ENCODE data around the gene ESD.

Gene ESD

GRCh38 chr13:46795321-46795720, 1.6 kb downstream of the ESD start:
- no peak for DNase-seq (ENCODE audit: extremely low read depth, insufficient read length)
- H3K4me3 ChIP-seq (replicated peaks; ENCODE audit: low read depth, low read length): no peak overlapping the region; the same call in 1 of the 2 replicates
- H3K36me3 ChIP-seq (ENCODE audit: control insufficient read depth, insufficient read depth, low read length): peaks cover 3% of the 10 kb centered on the region; the same call in 1 of the 2 replicates
- no peak for TF ChIP-seq CTCF (IDR thresholded peaks at IDR 0.05; ENCODE audit: insufficient read depth, low read length, poor library complexity, severe bottlenecking)
- H3K27me3 ChIP-seq (replicated peaks; ENCODE audit: control insufficient read depth, insufficient read depth, low read length): no peaks in the 10 kb centered on the region

- Histone ChIP-seq H3K27me3 (replicated peaks; ENCODE audit: control insufficient read depth, insufficient read depth, low read length) (no peaks in the 10 kb centered on the region), H3K4me3 (replicated peaks; ENCODE audit: low read depth, low read length) (no peak overlapping the region), H3K36me3 (ENCODE audit: control insufficient read depth, insufficient read depth, low read length) (peaks cover 2% of the 10 kb centered on the region)
- no peak for DNase-seq (ENCODE audit: extremely low read depth, insufficient read length)
- no peak for TF ChIP-seq CTCF (IDR thresholded peaks at IDR 0.05; ENCODE audit: insufficient read depth, low read length, poor library complexity, severe bottlenecking)
These were observed 13.5 kb downstream of the ESD start for GRCh38 chr13:46783504-46783903.

GRCh38 chr13:46782691-46783090, 14.3 kb downstream of the ESD start:
- no peaks in the 10 kb centered on the region for H3K27me3 ChIP-seq (replicated peaks; ENCODE audit: control insufficient read depth, insufficient read depth, low read length)
- no peak overlapping the region for H3K4me3 ChIP-seq (replicated peaks; ENCODE audit: low read depth, low read length)
- no peak for TF ChIP-seq CTCF (IDR thresholded peaks at IDR 0.05; ENCODE audit: insufficient read depth, low read length, poor library complexity, severe bottlenecking)
- peaks cover 2% of the 10 kb centered on the region for H3K36me3 ChIP-seq (ENCODE audit: control insufficient read depth, insufficient read depth, low read length)
- no peak for DNase-seq (ENCODE audit: extremely low read depth, insufficient read length)

GRCh38 chr13:46782066-46782465, 14.9 kb downstream of the ESD start:
- Histone ChIP-seq H3K36me3 (ENCODE audit: control insufficient read depth, insufficient read depth, low read length) (peaks cover 2% of the 10 kb centered on the region), H3K4me3 (replicated peaks; ENCODE audit: low read depth, low read length) (no peak overlapping the region), H3K27me3 (replicated peaks; ENCODE audit: control insufficient read depth, insufficient read depth, low read length) (no peaks in the 10 kb centered on the region)
- no peak for TF ChIP-seq CTCF (IDR thresholded peaks at IDR 0.05; ENCODE audit: insufficient read depth, low read length, poor library complexity, severe bottlenecking)
- DNase-seq (ENCODE audit: extremely low read depth, insufficient read length): no peak

- no peak for DNase-seq (ENCODE audit: extremely low read depth, insufficient read length)
- no peak overlapping the region for H3K4me3 ChIP-seq (replicated peaks; ENCODE audit: low read depth, low read length)
- H3K27me3 ChIP-seq (replicated peaks; ENCODE audit: control insufficient read depth, insufficient read depth, low read length): no peaks in the 10 kb centered on the region
- TF ChIP-seq CTCF (IDR thresholded peaks at IDR 0.05; ENCODE audit: insufficient read depth, low read length, poor library complexity, severe bottlenecking): no peak
- no peaks in the 10 kb centered on the region; the same call in 1 of the 2 replicates for H3K36me3 ChIP-seq (ENCODE audit: control insufficient read depth, insufficient read depth, low read length)
These were observed 18.1 kb downstream of the ESD start for GRCh38 chr13:46778890-46779289.

GRCh38 chr13:46778095-46778494, 18.9 kb downstream of the ESD start:
- no peaks in the 10 kb centered on the region for H3K27me3 ChIP-seq (replicated peaks; ENCODE audit: control insufficient read depth, insufficient read depth, low read length)
- no peak for DNase-seq (ENCODE audit: extremely low read depth, insufficient read length)
- H3K4me3 ChIP-seq (replicated peaks; ENCODE audit: low read depth, low read length): no peak overlapping the region
- TF ChIP-seq CTCF (IDR thresholded peaks at IDR 0.05; ENCODE audit: insufficient read depth, low read length, poor library complexity, severe bottlenecking): no peak
- H3K36me3 ChIP-seq (ENCODE audit: control insufficient read depth, insufficient read depth, low read length): no peaks in the 10 kb centered on the region; the same call in 1 of the 2 replicates

Measured in GM06990 (cell line).